ENCODE data around the gene CCDC12. TPM values are rescaled to one million over a fixed set of nuclear protein-coding genes. Genes with fewer than 3 reads are reported as not detected.

Gene CCDC12
- total and polyA plus RNA-seq, 2 of the 13 experiments (the other 11 are each of a cell fraction or from before 2014, with no cell fraction given): 30.1 to 49.5 TPM

- TF ChIP-seq ATF6 (CRISPR knock-in tag; conservative IDR thresholded peaks at IDR 0.05) (no peak), ZBTB46 (CRISPR knock-in tag; IDR thresholded peaks at IDR 0.05; ENCODE audit: borderline replicate concordance) (no peak), ZNF615 (CRISPR knock-in tag; IDR thresholded peaks at IDR 0.05; ENCODE audit: borderline replicate concordance) (no peak), ZNF790 (CRISPR knock-in tag; IDR thresholded peaks at IDR 0.05; ENCODE audit: borderline replicate concordance) (no peak), ZNF589 (CRISPR knock-in tag; conservative IDR thresholded peaks at IDR 0.05) (no peak), NFE2L1 (CRISPR knock-in tag; IDR thresholded peaks at IDR 0.05; ENCODE audit: borderline replicate concordance) (no peak), CBX5 (CRISPR knock-in tag; IDR thresholded peaks at IDR 0.05; ENCODE audit: borderline replicate concordance) (peak; percentile 24; the same call in 1 of the 2 replicates), HOMEZ (CRISPR knock-in tag; IDR thresholded peaks at IDR 0.05; ENCODE audit: low read depth) (no peak), ZNF724P (CRISPR knock-in tag; IDR thresholded peaks at IDR 0.05; ENCODE audit: borderline replicate concordance) (no peak), ZFP36 (IDR thresholded peaks at IDR 0.05; ENCODE audit: borderline replicate concordance, low read depth, low read length, partially characterized antibody) (peak; percentile 98), ZXDC (CRISPR knock-in tag; IDR thresholded peaks at IDR 0.05) (no peak), SP4 (CRISPR knock-in tag; IDR thresholded peaks at IDR 0.05) (peak; percentile 58), SNAI1 (CRISPR knock-in tag; IDR thresholded peaks at IDR 0.05; ENCODE audit: borderline replicate concordance) (no peak), ATF4 (CRISPR knock-in tag; IDR thresholded peaks at IDR 0.05) (no peak), REL (CRISPR knock-in tag; conservative IDR thresholded peaks at IDR 0.05) (no peak), KLF16 (CRISPR knock-in tag; IDR thresholded peaks at IDR 0.05) (peak in 1 of 2 experiments; percentile 64; a peak in 2 of 4 replicates), MIXL1 (CRISPR knock-in tag; IDR thresholded peaks at IDR 0.05) (no peak)
Measured at GRCh38 chr3:46978985-46979944, 2.7 kb upstream of the CCDC12 start, which contains the start of gene NBEAL2 (continued).
